ENCODE results near the gene ZWILCH.

The ZWILCH gene

GRCh38 chr15:66535056-66535455 lies 29.9 kb downstream of the ZWILCH start:
- DNase-seq, result no peak
- no peaks in the 10 kb centered on the region for H3K27me3 ChIP-seq
- TF ChIP-seq CTCF (IDR thresholded peaks at IDR 0.05; ENCODE audit: low read depth, low read length), result no peak
- no peaks in the 10 kb centered on the region for H3K9me3 ChIP-seq
- H3K4me3 ChIP-seq (ENCODE audit: low read depth, low read length), result no peak overlapping the region
- H3K4me1 ChIP-seq, result no peaks in the 10 kb centered on the region
- peaks cover 13% of the 10 kb centered on the region for H3K36me3 ChIP-seq

- Histone ChIP-seq H3K9me3 (no peaks in the 10 kb centered on the region), H3K4me3 (ENCODE audit: low read depth, low read length) (no peak overlapping the region), H3K27me3 (no peaks in the 10 kb centered on the region), H3K4me1 (no peaks in the 10 kb centered on the region), H3K36me3 (peaks cover 14% of the 10 kb centered on the region; the same call in 1 of the 2 replicates)
- DNase-seq, result no peak
- no peak for TF ChIP-seq CTCF (IDR thresholded peaks at IDR 0.05; ENCODE audit: low read depth, low read length)
Measured at GRCh38 chr15:66542896-66543295, 37.8 kb downstream of the ZWILCH start.

GRCh38 chr15:66545255-66545654 lies 40.1 kb downstream of the ZWILCH start:
- peaks cover 9% of the 10 kb centered on the region; the same call in 1 of the 2 replicates for H3K36me3 ChIP-seq
- TF ChIP-seq CTCF (IDR thresholded peaks at IDR 0.05; ENCODE audit: low read depth, low read length), result no peak

GRCh38 chr15:66555685-66556084 lies 50.6 kb downstream of the ZWILCH start:
- H3K4me3 ChIP-seq (ENCODE audit: low read depth, low read length), result no peak overlapping the region
- H3K27me3 ChIP-seq, result no peaks in the 10 kb centered on the region
- H3K36me3 ChIP-seq, result no peaks in the 10 kb centered on the region
- no peaks in the 10 kb centered on the region for H3K9me3 ChIP-seq
- no peaks in the 10 kb centered on the region for H3K4me1 ChIP-seq
- no peak for DNase-seq
- no peak for TF ChIP-seq CTCF (IDR thresholded peaks at IDR 0.05; ENCODE audit: low read depth, low read length)

More at GRCh38 chr15:66545255-66545654, 40.1 kb downstream of the ZWILCH start:
- H3K9me3 ChIP-seq, result no peaks in the 10 kb centered on the region
- DNase-seq, result no peak
- no peak overlapping the region for H3K4me3 ChIP-seq (ENCODE audit: low read depth, low read length)
- H3K4me1 ChIP-seq, result no peaks in the 10 kb centered on the region
- H3K27me3 ChIP-seq, result no peaks in the 10 kb centered on the region

- no peak for DNase-seq
- Histone ChIP-seq H3K27me3 (no peaks in the 10 kb centered on the region), H3K4me3 (ENCODE audit: low read depth, low read length) (no peak overlapping the region), H3K9me3 (no peaks in the 10 kb centered on the region), H3K4me1 (no peaks in the 10 kb centered on the region), H3K36me3 (no peaks in the 10 kb centered on the region)
- no peak for TF ChIP-seq CTCF (IDR thresholded peaks at IDR 0.05; ENCODE audit: low read depth, low read length)
Measured at GRCh38 chr15:66558271-66558670, 53.1 kb downstream of the ZWILCH start.

GRCh38 chr15:66560856-66561525 lies 55.9 kb downstream of the ZWILCH start:
- no peaks in the 10 kb centered on the region for H3K27me3 ChIP-seq
- no peak overlapping the region for H3K4me3 ChIP-seq (ENCODE audit: low read depth, low read length)
- no peak for DNase-seq
- H3K36me3 ChIP-seq, result no peaks in the 10 kb centered on the region
- no peaks in the 10 kb centered on the region for H3K9me3 ChIP-seq
- H3K4me1 ChIP-seq, result no peaks in the 10 kb centered on the region
- TF ChIP-seq CTCF (IDR thresholded peaks at IDR 0.05; ENCODE audit: low read depth, low read length), result no peak
